Activated T-helper 2 cell treated with anti-CD3 and anti-CD28 coated beads, Interferon-gamma antibody, Interleukin-2, Interleukin-4, amounts not matched to agents 10 μg/mL and 5 μg/mL and 100 μg/mL, durations not matched to agents 14 hours and 24 hours and 36 hours (primary cell): Measurements from ENCODE around the gene CATSPER1. TPM values are rescaled to one million over a fixed set of nuclear protein-coding genes. Genes with fewer than 3 reads are reported as not detected.
"Not testable (repeated sequence)": the region's sequence is repeated elsewhere in the genome, so short reads cannot be mapped to it uniquely, and the experiment has no call there.

ENCODE experiments used
- DNase-seq: peaks from one replicate; pipeline ENCODE4 v3.0.0; 2021; ENCODE audit warnings: low spot score
- H3K27ac Mint-ChIP-seq: one replicate; pipeline ENCODE4 v1.8.0; 2021; ENCODE audit warnings: mixed read lengths
- H3K27me3 Mint-ChIP-seq: one replicate; pipeline ENCODE4 v1.8.0; 2021; ENCODE audit warnings: low read depth, mixed read lengths
- H3K36me3 Mint-ChIP-seq: one replicate; pipeline ENCODE4 v1.8.0; 2021; ENCODE audit warnings: low read depth, mixed read lengths
- H3K4me1 Mint-ChIP-seq: one replicate; pipeline ENCODE4 v1.8.0; 2021; ENCODE audit warnings: low read depth, mixed read lengths
- H3K4me3 Mint-ChIP-seq: one replicate; pipeline ENCODE4 v1.8.0; 2021; ENCODE audit warnings: low read depth, mild to moderate bottlenecking, moderate library complexity, mixed read lengths
- H3K9me3 Mint-ChIP-seq: one replicate; pipeline ENCODE4 v1.8.0; 2021; ENCODE audit warnings: mixed read lengths
- intact Hi-C: fragments of 100-400 bp; cut with micrococcal nuclease; formaldehyde crosslinking; loops from one replicate; pipeline ENCODE4 v1.15.1; 2023
- total RNA-seq: library from RNA; stranded (reverse); gene quantifications from 2 replicates; pipeline ENCODE4 v1.2.3, GENCODE V29; 2022

CATSPER1 gene
- total RNA-seq, 1 donor from 2014 or later = 0.46 TPM

- DNase-seq = no peak
- intact Hi-C loops = no loop called here
- Mint-ChIP-seq H3K27ac (no peak overlapping the region), H3K9me3 (no peaks in the 10 kb centered on the region), H3K36me3 (no peaks in the 10 kb centered on the region), H3K27me3 (peaks cover 6% of the 10 kb centered on the region), H3K4me3 (no peak overlapping the region), H3K4me1 (no peaks in the 10 kb centered on the region)
Observed at GRCh38 chr11:66032957-66033735, 6.9 kb upstream of the CATSPER1 start.

GRCh38 chr11:66023186-66023440, 3.2 kb downstream of the CATSPER1 start:
- intact Hi-C loops, H3K27me3 Mint-ChIP-seq, H3K27ac Mint-ChIP-seq, DNase-seq, H3K36me3 Mint-ChIP-seq, H3K9me3 Mint-ChIP-seq, H3K4me3 Mint-ChIP-seq: not testable (repeated sequence)
- peaks cover 15% of the 10 kb centered on the region for H3K4me1 Mint-ChIP-seq

DNA sequence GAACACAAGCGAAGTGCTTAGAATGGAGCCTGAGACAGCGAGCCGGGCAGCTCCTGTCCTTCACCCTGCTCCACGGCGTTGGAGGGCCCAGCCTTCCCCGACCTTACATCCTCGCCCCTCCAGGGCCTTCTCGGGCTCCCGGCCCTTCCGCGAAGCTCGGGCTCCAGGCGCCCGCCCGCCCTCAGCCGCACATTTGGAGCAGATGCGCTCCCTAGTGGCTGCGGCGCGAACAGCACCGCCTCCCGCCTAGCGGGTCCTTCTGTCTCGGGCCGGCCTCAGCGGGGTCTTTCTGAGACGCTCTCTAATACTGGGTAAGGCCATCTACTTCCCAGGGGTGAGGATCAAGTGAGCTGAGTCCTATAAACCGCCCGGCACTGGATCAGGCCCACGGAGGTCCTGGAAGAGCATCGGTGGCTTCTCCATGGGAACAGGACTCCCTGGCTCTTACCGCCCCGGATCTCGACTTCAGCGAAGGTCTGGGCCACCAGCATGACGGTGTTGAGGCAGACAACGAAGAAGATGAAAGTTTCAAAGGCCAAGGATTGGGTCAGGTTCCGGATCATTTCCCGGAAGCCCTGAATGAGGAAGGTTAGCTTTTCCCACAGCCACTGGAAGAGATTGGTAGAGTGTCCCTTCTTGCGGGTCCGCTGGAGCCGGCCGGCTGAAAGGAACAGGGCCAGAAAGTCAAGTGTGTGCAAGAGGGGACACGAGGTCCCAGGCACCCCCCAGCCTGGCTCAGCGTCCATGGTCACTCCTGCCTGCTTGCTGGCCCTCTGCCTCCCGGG, 3.7 kb downstream of the CATSPER1 start:
- Mint-ChIP-seq H3K4me1 (peaks cover 16% of the 10 kb centered on the region), H3K9me3 (no peaks in the 10 kb centered on the region), H3K27ac (peak overlapping the region; percentile 58), H3K27me3 (peaks cover 7% of the 10 kb centered on the region), H3K4me3 (peak overlapping the region; percentile 55), H3K36me3 (no peaks in the 10 kb centered on the region)
- peak; percentile 68 for DNase-seq
- intact Hi-C loops = no loop called here

DNA sequence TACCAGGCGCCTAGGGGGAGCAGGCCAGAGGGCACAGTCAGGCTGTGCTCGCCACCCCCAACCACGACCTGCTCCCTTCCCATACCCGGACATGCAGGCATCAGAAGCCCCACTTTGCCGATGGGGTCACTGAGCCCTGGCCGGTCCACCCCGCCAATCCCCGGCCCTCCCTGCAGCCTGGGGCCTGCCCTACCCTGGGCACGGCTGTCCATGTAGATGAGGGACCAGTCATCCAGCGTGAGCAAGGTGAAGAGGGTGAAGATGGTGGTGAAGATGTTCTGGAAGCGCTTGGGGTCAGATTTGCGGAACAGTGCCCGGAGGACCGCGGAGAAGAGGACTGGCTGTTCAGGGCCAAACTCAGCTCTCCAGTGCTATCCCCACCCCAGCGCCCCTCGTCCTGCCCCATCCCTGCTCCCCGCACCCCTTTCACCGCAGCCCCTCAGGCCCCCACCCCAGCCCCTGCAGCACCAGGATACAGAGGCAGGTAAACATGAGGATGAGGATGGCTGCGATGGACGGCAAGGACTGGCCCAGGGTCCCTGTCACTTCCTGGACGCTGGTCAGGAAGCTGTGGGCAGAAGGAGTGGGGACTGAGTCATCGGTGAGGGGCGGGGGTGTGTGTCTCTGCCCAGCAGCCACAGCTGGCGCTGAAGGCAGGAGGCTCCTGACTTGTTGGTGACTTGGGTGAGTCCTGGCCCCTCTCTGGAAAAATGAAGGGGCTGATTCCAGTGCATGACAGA, 5.5 kb downstream of the CATSPER1 start:
- Mint-ChIP-seq H3K4me1 (peaks cover 18% of the 10 kb centered on the region), H3K27me3 (peaks cover 7% of the 10 kb centered on the region), H3K27ac (peak overlapping the region; percentile 38), H3K4me3 (no peak overlapping the region), H3K9me3 (no peaks in the 10 kb centered on the region), H3K36me3 (no peaks in the 10 kb centered on the region)
- no peak for DNase-seq
- intact Hi-C loops = no loop called here

GRCh38 chr11:66020212-66020611, 6.1 kb downstream of the CATSPER1 start:
- Mint-ChIP-seq H3K27ac (no peak overlapping the region), H3K4me3 (no peak overlapping the region), H3K4me1 (peaks cover 18% of the 10 kb centered on the region), H3K27me3 (peaks cover 7% of the 10 kb centered on the region), H3K9me3 (no peaks in the 10 kb centered on the region), H3K36me3 (no peaks in the 10 kb centered on the region)
- intact Hi-C loops = no loop called here
- no peak for DNase-seq

DNA sequence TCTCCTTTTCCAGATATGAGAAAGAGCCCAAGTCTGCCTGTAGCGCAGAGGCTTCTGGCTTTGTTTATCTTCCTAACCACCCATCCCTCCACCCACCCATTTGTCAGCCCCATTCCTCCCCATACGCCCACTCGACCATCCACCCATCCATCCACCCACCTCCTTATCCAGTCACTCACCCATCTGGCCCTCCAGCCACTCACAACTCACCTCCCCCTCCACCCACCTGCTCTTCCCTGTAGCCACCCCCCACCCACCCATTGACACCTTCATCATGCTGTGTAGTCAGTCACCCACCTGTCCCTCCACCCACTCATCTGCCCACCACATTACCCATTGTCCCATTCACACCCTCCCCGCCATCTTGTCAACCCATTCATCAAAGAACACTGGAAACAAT, 9.0 kb downstream of the CATSPER1 start:
- Mint-ChIP-seq H3K27ac (no peak overlapping the region), H3K36me3 (no peaks in the 10 kb centered on the region), H3K9me3 (no peaks in the 10 kb centered on the region), H3K4me1 (peaks cover 14% of the 10 kb centered on the region), H3K27me3 (peaks cover 9% of the 10 kb centered on the region), H3K4me3 (no peak overlapping the region)
- intact Hi-C loops = no loop called here
- DNase-seq = no peak

DNA sequence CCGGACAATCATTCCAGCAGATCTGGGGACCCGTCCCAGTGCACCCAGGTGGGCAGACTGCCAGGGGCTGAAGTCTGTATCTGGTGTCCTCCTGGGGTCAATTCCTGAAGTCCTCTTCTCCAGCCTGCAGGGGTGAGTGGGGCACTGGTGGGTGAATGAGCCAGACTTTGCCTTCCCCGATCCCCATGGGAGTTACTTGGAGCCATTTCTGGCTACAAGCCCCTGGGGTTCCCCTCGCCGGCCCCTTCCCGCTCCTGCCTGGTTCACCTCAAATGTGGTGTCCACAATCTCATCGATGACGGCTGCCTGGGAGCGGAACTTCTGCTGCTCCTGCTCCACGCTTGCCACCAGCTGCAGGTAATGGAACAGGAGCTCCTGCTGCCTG, 9.5 kb downstream of the CATSPER1 start:
- intact Hi-C loops = no loop called here
- Mint-ChIP-seq H3K36me3 (no peaks in the 10 kb centered on the region), H3K27ac (no peak overlapping the region), H3K27me3 (peaks cover 10% of the 10 kb centered on the region), H3K9me3 (no peaks in the 10 kb centered on the region), H3K4me1 (peaks cover 14% of the 10 kb centered on the region), H3K4me3 (no peak overlapping the region)
- DNase-seq = no peak

DNA sequence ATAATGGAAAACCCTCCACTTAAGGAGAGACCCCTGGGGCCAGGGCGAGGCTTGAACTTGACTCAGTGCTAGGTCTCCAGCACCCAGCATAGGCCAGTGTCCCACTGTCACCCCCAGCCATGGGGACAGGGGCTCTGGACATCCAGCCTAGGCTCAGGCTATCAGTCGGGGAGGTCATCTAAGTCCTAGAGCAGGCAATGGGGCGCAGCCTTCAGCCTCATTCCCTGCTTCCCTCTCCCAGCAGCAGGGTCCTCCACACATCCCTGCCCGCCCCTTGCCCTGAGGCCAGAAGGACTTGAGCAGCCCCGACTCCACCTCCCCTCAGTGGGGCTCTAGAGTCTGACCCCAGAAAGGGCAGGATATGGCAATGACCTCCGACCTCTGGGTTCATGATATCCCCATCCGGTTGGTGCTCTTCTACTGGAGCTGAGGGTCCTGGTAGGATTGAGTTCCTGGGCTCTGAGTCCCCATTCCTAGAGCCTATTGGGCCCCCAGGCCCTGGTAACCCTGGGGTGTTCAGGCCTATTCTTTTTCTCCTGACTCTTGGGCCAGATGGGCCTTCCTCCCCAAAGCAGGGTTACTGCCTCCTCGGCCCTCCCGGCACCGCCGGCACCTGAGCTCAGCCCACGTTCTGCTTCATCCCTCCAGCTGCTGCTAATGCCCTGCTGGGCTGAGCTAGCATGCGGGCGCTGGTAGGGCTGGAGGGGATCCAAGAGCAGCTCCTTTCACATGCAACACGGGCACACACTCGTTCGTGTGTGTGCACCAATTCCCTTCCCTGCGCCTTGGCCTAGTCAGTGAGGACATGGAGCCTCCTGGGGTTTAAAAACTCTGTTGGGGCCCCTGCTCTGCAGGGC, 10.1 kb downstream of the CATSPER1 start:
- Mint-ChIP-seq H3K4me3 (no peak overlapping the region), H3K27me3 (peaks cover 14% of the 10 kb centered on the region), H3K9me3 (no peaks in the 10 kb centered on the region), H3K27ac (no peak overlapping the region), H3K4me1 (peaks cover 9% of the 10 kb centered on the region), H3K36me3 (no peaks in the 10 kb centered on the region)
- intact Hi-C loops = no loop called here
- no peak for DNase-seq

DNA sequence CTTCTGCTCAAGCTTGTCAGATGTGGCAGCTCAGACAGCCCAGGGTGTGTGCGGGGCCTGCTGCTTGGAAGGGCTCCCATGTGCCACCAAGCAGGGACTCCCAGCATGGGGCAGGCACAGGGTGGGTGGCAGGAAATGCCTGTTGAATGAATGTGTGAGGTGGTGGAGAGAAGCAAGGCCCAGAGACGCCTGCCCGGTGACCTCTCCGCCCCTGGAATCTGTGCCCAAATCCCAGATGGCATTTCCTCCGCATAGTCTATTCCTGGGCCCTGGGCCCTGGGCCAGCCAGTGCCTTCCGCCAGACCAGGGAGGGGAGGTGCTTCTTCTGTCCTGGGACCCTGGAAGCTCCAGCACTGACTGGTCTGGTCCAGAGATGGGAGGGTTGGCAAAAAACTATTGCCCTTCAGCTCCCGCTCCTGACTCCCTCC, 10.8 kb downstream of the CATSPER1 start:
- Mint-ChIP-seq H3K36me3 (no peaks in the 10 kb centered on the region), H3K4me3 (no peak overlapping the region), H3K4me1 (peaks cover 4% of the 10 kb centered on the region), H3K27me3 (peaks cover 16% of the 10 kb centered on the region), H3K27ac (no peak overlapping the region), H3K9me3 (no peaks in the 10 kb centered on the region)
- DNase-seq = no peak
- intact Hi-C loops = no loop called here

- intact Hi-C loops = no loop called here
- H3K27me3 Mint-ChIP-seq = peaks cover 19% of the 10 kb centered on the region
Observed at GRCh38 chr11:66014804-66015453, 11.3 kb downstream of the CATSPER1 start.

DNA sequence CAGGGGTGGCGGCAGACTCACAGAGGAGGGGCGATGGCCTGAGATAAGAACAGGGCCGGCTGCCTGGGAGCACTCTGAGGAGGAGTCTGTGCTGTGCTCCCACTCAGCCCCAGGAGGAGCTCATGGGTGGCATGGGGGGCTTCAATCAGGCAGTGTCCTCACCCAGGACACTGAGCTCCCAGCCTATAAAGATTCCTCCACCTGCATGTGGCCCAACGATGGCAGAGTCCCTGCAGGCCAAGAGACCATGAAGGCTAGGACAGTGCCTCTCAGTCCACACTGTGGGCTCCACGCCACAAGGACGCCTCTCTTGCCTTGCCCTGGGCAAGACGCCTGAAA, 12.5 kb downstream of the CATSPER1 start:
- Mint-ChIP-seq H3K4me3 (no peak overlapping the region), H3K27me3 (peaks cover 19% of the 10 kb centered on the region), H3K36me3 (no peaks in the 10 kb centered on the region), H3K27ac (no peak overlapping the region), H3K9me3 (no peaks in the 10 kb centered on the region), H3K4me1 (peaks cover 3% of the 10 kb centered on the region)
- no peak for DNase-seq
- intact Hi-C loops = no loop called here

More at GRCh38 chr11:66014804-66015453, 11.3 kb downstream of the CATSPER1 start:
- Mint-ChIP-seq H3K4me3 (no peak overlapping the region), H3K36me3 (no peaks in the 10 kb centered on the region), H3K9me3 (no peaks in the 10 kb centered on the region), H3K4me1 (peaks cover 3% of the 10 kb centered on the region), H3K27ac (no peak overlapping the region)
- no peak for DNase-seq
